Endothelial cell of umbilical vein (primary cell): ENCODE results near the gene ZBTB7C.

Experiments used
- EZH2 ChIP-seq: IDR thresholded peaks from 2 replicates; pipeline ENCODE4 v1.6.1; 2012; ENCODE audit warnings: borderline replicate concordance, low read depth, mild to moderate bottlenecking, moderate library complexity, low read length, inconsistent platforms; ENCODE audit not compliant: severe bottlenecking
- POLR2A ChIP-seq: IDR thresholded peaks from 2 replicates; pipeline ENCODE4 v1.6.1; 2012; ENCODE audit warnings: low read depth, mild to moderate bottlenecking, control low read depth, low read length
- POLR2AphosphoS5 ChIP-seq: IDR thresholded peaks from 2 replicates; pipeline ENCODE4 v1.6.1; 2012; ENCODE audit warnings: low read depth, mild to moderate bottlenecking, control low read depth, low read length, moderate library complexity; ENCODE audit not compliant: insufficient read depth
- TF ChIP-seq, protein P1 (sequence below), 2 donors: IDR thresholded peaks; 1 replicate in 1 of 2; 2 replicates in 1 of 2; pipeline ENCODE4 v1.5.1; 2011; ENCODE audit warnings: low read length in 2 of 2, mild to moderate bottlenecking in 2 of 2, moderate library complexity in 2 of 2, control low read depth in 1 of 2, inconsistent platforms in 1 of 2, low read depth in 1 of 2; ENCODE audit not compliant: insufficient read depth in 1 of 2; ENCODE audit errors: extremely low read depth in 1 of 2

DNA sequence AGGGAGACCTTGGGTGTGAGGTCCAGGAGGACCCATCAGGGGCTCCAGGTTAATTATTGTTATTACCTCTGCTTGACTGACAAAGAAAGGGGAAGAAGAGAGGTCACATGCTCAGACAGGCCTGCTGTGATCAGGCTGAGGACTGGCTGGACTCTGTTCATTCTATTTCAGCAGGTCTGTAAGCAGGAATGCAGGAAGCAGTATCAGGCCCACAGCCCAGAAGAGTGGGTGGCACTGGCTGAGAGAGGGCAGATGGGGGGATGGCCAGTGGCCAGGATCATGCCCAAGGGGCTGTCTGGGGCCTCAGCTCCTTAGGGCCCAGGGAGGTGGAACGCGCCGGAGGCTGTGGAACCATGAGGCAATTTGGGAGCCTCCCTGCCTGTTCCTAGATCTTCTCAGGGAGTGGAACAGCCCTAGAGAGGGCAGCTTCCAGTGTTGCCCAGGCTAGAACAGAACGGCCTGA is 43.7 kb upstream of the ZBTB7C start:
- TF ChIP-seq, protein P1, sequence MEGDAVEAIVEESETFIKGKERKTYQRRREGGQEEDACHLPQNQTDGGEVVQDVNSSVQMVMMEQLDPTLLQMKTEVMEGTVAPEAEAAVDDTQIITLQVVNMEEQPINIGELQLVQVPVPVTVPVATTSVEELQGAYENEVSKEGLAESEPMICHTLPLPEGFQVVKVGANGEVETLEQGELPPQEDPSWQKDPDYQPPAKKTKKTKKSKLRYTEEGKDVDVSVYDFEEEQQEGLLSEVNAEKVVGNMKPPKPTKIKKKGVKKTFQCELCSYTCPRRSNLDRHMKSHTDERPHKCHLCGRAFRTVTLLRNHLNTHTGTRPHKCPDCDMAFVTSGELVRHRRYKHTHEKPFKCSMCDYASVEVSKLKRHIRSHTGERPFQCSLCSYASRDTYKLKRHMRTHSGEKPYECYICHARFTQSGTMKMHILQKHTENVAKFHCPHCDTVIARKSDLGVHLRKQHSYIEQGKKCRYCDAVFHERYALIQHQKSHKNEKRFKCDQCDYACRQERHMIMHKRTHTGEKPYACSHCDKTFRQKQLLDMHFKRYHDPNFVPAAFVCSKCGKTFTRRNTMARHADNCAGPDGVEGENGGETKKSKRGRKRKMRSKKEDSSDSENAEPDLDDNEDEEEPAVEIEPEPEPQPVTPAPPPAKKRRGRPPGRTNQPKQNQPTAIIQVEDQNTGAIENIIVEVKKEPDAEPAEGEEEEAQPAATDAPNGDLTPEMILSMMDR (IDR thresholded peaks at IDR 0.05; ENCODE audit: extremely low read depth in 1 of 2, insufficient read depth in 1 of 2, low read depth in 1 of 2, low read length in 2 of 2): no peak
- TF ChIP-seq POLR2A: no peak
- TF ChIP-seq POLR2AphosphoS5: no peak
- no peak for TF ChIP-seq EZH2
